CD4-positive, alpha-beta T cell treated with Interleukin-17A for 4 hours (primary cell): ENCODE results near the gene PIGL.

Experiments
- DNase-seq: peaks from one replicate; pipeline ENCODE4 v3.0.0-alpha.2; 2020; ENCODE audit warnings: mixed read lengths

Gene PIGL

DNA sequence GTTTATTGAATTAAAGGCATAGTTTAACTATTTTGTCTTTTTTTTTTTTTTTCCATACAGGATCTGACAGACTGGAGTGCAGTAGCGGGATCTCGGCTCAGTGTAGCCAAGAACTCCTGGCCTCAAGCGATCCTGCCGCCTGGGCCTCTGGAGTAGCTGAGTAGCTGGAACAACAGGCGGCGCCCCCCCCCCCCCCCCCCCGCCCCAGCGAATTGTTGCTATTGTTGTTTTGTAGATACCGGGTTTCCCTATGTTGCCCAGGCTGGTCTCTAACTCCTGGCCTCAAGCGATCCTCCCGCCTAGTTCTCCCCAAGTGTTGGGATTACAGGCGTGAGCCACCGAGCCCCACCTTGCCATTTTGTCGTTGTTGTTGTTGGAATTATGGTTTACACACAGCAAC is 137.6 kb downstream of the PIGL start:
- no peak for DNase-seq

DNA sequence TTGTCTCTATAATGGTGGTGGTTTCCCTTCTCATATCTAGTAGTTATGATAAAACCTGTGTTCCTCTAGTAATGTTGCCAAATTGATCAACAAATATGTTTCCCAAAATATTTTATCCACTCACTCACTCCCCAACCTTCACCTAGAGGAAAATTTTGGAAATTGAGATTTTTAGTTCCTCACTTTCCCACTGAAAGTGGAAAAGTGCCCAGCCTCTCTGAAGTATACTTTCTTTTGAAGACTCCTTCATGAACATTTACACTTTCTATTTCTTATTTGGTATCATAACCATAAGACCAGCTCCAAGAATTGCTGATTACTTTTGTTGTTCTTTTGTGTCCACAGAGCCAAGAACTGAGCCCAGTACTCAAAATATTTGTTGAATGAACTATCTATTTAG is 141.4 kb downstream of the PIGL start:
- DNase-seq = no peak

DNA sequence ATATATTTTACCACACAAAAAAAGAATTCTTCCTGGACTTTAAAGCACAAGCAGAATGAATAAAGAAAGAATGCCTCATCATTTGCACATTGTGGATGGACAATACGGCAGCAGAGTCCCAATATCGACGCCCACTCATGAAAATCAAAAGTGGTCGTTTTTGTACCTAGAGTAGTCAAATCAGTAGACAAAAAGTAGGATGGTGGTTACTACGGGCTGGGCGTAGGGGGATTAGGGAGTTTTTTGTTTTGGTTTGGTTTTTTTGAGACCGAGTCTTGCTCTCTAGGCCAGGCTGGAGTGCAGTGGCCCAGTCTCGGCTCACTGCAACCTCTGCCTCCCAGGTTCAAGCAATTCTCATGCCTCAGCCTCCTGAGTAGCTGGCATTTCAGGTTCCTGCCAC is 144.9 kb downstream of the PIGL start:
- no peak for DNase-seq

- peak; percentile 83 for DNase-seq
These were observed 146.9 kb downstream of the PIGL start for GRCh38 chr17:16363749-16364536.

- no peak for DNase-seq
These were observed 147.6 kb downstream of the PIGL start for GRCh38 chr17:16364625-16365024.

GRCh38 chr17:16371742-16372141 is 154.7 kb downstream of the PIGL start:
- no peak for DNase-seq

DNA sequence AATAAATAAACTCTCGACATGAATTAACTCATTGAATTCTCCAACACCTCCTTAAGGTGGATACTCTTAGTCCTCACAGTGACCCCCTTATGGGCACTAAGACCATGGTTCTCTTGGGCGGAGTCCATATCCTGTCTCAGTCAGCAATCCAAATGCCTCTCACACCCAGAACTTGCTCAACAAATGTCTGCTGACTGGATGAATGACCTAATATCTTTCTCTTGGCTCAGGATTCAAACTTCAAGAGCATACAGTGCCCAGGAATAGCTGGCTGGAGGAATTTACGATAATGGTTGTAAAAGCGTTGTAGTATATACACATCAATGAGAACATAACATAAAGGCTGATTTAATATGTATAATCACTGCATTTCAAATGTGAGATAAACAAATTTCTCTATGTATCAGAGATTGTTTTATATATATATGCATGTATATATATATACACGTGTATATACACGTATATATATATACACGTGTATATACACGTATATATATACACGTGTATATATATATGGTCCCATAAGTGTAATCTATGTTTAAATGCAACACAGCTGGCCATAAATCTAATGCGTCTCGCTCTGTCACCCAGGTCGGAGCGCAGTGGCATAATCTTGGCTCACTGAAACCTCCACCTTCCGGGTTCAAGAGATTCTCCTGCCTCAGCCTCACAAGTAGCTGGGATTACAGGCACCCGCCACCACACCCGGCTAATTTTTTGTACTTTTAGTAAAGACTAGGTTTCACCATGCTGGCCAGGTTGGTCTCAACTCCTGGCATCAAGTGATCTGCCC is 157.3 kb downstream of the PIGL start:
- no peak for DNase-seq
